Ecto neural progenitor cell (in vitro differentiated cells): ENCODE results near the gene ZSWIM6.

Experiments
- DNase-seq: peaks from one replicate; pipeline ENCODE4 v3.0.0-alpha.2; 2018; ENCODE audit warnings: low spot score

Gene ZSWIM6

DNA sequence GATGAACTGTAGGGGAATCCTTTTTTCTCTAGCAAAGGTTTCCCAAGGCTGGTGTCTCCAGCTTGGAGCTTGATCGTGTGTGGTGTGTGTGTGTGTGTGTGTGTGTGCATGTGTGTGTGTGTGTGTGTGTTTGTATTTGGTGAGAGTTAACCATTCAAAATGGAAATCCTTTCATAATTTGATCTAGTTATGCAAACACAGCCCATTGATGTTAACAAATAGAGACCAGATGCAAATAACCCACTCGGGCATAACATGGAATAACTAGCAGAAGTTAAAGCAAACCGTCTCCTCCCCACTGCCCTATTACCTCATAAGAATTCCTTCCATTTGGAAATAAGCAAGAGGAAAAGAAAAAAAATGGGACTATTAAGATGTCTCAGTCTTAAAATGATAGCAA, 24.9 kb upstream of the ZSWIM6 start:
- no peak for DNase-seq

DNA sequence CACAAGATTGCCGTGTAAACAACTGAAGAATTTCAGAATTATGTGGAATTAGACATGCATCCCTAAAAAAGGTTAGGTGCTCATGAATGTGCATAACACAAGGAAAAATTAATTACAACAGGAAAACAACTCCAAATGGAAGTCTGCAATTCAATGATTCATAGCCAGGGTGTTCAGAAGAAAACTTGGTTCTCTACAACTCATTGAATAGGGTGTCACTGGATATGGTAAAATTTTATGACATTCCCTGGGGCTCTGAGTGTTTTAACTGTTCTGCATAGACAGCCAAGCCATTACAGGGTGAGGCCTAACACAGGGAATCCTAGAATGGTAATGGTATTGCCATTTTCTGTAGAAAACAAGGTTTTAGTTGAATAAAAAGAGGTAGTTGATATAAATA, 24.4 kb upstream of the ZSWIM6 start:
- no peak for DNase-seq

DNA sequence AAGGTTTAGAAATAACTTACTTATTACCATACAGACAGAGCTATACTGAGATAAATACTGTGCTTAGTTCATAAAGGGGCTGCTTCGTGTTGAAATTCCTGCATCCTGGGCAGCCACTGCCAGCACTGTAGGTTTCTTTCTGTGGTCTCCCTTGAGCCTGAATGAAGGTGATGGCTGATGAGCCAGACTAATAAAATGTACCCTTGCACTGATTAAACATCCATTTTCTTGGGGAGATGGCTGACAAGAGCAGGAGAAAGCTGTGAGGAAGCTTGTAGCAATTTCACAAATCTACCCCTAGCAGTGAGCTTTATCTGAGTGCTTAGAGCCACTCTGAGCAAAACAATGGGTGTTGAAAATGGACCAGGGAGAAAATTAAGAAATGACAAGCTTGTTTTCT, 23.3 kb upstream of the ZSWIM6 start:
- no peak for DNase-seq

- no peak for DNase-seq
Observed at GRCh38 chr5:61309115-61309514, 22.9 kb upstream of the ZSWIM6 start.

GRCh38 chr5:61311056-61311610, 20.9 kb upstream of the ZSWIM6 start:
- no peak for DNase-seq

DNA sequence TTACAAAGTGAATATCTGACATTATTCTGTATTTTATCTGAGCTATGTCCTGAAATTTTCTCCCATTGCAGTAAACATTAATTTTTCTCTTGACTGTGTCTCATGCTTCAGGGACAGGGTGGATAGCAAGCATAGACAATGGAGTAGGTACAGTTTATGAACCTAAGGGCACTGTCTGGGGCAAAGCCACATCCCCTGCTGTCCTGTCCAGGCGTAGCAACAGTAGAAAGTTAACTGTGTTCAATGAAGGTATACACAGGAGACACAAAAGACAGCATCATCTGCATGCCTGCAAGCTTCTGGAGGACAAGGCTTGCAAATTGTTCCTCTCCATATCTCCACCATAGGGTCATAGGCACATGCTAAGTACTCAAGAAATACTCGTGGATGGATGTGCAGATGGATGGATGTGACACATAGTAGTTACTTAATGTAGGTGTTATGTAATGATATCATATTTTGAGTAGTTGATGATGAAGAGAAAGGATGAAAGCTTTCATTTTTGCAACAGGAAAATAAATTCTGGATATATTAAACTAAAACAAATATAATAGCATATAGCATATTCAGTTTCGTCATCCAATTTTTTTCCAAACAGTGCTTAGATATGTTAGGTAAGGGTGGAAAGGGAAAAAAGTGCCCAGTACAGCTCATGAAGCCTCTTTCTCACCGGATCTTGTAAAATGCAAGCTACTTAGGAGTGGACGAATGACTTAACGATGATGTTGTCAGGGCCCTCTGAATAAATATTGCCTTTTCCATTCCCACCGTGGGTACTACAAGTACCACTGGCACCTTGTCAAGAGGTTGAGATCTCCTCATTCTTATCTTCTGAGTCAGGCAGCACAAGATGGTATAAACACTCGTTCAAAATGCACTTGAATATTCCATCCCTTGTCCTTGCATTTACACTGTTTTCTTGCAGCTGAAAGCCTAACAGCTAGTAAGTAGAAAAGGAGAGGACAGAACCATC, 19.9 kb upstream of the ZSWIM6 start:
- no peak for DNase-seq

DNA sequence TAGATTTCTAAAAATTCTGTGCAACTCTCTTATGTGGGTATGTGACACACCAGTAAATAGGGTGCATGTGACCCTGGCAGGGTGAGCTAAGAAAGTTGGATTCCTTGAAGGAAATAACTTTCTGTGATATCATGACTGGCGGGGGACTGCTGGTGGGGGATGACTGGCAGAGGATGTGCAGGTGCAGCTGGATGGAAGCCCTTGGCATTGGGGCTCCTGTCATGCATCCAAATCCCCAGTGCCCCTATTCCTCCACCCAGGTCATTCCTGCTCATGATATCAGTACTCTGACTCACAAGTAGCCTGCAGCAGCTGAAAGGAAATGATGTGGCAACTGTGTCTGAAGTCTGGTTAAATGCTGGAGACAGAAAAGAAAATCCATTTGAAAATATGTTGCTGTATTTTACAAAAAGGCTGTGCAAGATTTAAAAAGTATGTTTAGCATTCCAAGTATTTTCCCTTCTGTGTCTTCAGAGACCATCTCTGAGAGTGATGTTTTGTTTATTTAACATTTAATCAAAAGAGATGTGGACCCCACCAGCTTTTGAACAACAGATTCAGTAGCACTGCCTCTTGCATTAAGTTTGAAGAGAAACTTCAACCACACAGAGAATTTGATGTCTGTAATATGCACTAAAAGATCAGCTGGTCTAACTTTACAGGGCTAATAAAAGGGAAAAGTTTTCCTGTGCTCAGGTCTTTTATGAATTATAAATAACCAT, 17.9 kb upstream of the ZSWIM6 start:
- DNase-seq: no peak

DNA sequence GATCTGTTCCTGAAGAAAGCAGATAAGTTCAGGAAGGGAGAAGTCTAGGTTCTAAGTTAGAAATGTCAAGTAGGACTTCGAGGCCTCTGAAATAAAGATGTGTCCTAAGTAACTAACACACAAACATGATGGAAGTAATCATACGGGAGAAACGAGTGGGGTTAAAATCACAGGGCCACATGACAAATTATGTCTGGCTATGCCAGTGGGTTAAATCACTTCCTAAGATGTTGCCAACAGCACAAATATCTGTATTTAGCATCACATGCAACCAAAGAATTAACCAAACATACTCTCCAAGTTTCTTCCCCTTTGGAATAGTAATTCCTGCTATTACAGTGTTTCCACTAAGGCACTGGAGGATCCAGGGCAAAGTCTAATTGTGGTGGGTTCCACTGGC, 13.7 kb upstream of the ZSWIM6 start:
- no peak for DNase-seq

GRCh38 chr5:61319388-61320146, 12.5 kb upstream of the ZSWIM6 start:
- no peak for DNase-seq

GRCh38 chr5:61320860-61321259, 11.2 kb upstream of the ZSWIM6 start:
- DNase-seq: no peak

DNA sequence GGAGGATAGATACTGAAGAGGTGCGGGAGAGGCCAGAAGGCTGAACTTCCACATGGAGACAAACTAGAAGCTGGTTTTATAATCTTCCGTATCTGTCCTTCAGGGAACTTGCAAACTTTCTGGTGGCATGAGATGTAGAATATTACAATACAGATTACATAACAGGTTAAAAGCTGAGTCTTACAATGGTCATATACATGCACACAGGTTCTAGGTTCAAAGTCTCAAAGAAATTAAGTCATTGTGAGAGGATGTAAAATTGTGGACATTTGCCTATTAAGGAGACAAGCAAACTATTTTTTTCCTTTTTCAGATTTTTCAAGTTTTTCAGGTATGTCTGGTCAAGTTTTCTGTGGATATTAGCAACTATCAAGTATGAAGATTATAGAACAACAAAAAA, 10.4 kb upstream of the ZSWIM6 start:
- DNase-seq: no peak

DNA sequence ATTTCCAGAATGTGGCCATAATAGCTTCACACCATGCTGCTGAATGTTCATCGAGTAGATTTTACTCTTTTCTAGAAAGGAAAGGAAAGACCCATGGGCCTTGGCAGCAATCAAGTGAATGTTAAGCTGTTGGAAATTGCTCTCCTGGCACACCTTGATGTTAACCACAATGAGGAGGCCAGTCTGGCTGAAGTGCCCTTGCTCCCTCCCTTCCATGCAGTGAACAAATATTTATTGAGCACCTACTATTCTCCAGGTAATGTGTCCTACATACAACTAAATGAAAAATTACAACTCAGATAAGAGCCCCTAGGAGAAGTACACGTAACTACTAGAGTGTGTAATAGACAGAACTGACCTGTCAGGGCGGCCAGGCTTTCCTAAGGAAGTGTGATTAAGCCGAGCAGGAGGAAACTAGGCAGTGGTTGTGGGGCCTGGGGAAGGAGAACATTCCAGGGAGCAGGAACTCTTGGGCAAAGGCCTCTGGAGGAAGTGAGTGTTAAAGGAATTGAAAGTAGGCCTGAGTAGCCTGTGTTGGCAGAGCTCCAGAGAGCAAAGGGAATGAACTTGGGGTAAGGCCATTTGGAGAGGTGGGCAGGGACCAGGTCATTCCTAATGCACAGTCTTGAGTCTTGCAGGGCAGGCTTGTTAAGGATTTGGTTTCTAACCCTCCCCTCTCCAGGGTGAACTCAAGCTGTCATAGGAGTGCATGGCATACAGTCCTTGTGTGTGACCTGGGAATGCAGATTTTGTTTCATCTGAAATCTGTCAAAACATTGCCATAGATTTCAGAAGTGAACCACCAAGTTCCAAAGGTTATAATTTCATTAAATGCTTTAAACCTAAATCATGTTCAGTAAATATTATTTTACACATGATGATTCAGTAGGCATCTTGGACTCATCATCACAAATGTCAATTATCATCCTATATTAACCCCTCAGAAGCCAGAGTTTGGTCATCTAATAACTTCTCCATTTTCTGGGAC, 9.0 kb upstream of the ZSWIM6 start:
- no peak for DNase-seq

- DNase-seq: no peak
Observed at GRCh38 chr5:61327760-61328753, 4.0 kb upstream of the ZSWIM6 start.

GRCh38 chr5:61328791-61329549, 3.1 kb upstream of the ZSWIM6 start:
- no peak for DNase-seq

DNA sequence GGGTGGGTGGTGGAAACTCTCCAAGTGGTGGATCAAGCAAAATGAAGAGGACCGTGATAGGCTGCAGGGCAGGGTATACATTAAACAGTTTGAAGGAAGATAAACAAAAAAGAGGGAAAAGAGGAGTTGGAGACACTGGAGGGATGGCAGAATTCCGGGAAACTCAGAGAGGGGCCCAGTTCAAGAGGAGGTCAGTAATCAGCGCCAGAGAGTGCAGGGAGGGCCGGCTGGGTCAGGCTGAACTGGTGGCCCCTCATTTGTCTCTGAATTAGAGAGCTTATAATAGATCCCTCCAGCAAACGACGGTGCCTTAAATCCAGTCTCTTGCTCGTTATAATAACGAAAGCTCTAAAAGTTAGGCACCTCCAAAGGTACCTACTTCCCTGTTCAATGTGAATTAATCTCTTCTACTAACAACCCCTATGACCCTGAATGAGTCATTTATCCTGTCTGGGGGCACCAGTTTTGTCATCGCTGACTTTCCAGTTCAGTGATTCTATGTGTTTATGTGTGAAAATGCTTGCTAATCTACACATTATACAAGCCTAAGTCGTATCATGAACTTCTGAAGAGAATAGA, 2.4 kb upstream of the ZSWIM6 start:
- no peak for DNase-seq

GRCh38 chr5:61330341-61330844, 1.7 kb upstream of the ZSWIM6 start:
- peak; percentile 79 for DNase-seq

DNA sequence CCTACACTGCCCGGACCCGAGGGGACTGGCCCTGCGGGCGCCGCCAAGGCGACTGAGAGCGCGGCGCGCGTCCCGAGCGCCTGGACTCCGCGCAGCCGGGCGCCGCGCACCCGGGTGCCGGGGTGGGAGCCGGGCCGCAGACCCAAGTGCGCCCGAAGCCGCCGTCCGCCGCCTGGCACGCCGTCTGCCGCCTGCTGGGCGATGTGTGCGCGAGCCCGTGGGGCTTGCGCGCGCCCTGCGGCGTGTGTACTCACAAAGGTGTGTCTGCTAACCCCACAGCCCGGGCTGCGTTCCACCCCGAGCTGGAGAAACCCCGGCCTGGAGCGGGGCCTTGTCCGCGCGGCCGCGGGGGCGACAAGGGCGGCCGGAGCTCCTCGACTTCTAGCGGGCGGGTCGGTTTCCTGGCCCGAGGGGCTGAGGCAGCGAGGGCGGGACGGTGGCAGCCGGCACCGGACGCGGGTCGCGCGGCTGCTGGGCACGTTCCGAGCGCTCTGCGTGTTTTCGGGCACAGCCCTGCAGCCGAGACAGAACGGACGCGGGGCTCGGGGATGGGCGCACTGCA, 1.1 kb upstream of the ZSWIM6 start:
- DNase-seq: no peak

DNA sequence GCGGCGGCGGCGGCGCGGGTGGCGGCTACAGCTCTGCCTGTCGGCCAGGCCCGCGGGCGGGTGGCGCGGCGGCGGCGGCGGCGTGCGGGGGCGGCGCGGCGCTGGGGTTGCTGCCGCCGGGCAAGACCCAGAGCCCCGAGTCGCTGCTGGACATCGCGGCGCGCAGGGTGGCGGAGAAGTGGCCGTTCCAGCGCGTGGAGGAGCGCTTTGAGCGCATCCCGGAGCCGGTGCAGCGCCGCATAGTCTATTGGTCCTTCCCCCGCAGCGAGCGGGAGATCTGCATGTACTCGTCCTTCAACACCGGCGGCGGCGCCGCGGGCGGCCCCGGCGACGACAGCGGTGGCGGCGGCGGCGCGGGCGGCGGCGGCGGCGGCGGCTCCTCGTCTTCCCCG, 296 bp downstream of the ZSWIM6 start:
- no peak for DNase-seq
